Retinal pigment epithelial cell (primary cell): ENCODE data around the gene PLD5.
"Not testable (repeated sequence)": the region's sequence is repeated elsewhere in the genome, so short reads cannot be mapped to it uniquely, and the experiment has no call there.

ENCODE experiments used
- DNase-seq: peaks from one replicate; pipeline ENCODE4 v3.0.0-alpha.2; 2010; ENCODE audit warnings: low read depth
- H3K4me3 ChIP-seq: 2 replicates; pipeline ENCODE4 v1.5.1; 2011; ENCODE audit warnings: mild to moderate bottlenecking, low read length, control low read depth, moderate library complexity
- TF ChIP-seq, protein P1 (sequence below): conservative IDR thresholded peaks from 2 replicates; pipeline ENCODE4 v1.5.1; 2011; ENCODE audit warnings: low read depth, low read length, control low read depth, inconsistent platforms

The PLD5 gene

GRCh38 chr1:242225767-242226573 is 298.5 kb downstream of the PLD5 start:
- no peak for DNase-seq
- TF ChIP-seq, protein P1, sequence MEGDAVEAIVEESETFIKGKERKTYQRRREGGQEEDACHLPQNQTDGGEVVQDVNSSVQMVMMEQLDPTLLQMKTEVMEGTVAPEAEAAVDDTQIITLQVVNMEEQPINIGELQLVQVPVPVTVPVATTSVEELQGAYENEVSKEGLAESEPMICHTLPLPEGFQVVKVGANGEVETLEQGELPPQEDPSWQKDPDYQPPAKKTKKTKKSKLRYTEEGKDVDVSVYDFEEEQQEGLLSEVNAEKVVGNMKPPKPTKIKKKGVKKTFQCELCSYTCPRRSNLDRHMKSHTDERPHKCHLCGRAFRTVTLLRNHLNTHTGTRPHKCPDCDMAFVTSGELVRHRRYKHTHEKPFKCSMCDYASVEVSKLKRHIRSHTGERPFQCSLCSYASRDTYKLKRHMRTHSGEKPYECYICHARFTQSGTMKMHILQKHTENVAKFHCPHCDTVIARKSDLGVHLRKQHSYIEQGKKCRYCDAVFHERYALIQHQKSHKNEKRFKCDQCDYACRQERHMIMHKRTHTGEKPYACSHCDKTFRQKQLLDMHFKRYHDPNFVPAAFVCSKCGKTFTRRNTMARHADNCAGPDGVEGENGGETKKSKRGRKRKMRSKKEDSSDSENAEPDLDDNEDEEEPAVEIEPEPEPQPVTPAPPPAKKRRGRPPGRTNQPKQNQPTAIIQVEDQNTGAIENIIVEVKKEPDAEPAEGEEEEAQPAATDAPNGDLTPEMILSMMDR, result no peak
- H3K4me3 ChIP-seq, result no peak overlapping the region

- DNase-seq, H3K4me3 ChIP-seq: not testable (repeated sequence)
These were observed 299.4 kb downstream of the PLD5 start for GRCh38 chr1:242224878-242225766.

DNA sequence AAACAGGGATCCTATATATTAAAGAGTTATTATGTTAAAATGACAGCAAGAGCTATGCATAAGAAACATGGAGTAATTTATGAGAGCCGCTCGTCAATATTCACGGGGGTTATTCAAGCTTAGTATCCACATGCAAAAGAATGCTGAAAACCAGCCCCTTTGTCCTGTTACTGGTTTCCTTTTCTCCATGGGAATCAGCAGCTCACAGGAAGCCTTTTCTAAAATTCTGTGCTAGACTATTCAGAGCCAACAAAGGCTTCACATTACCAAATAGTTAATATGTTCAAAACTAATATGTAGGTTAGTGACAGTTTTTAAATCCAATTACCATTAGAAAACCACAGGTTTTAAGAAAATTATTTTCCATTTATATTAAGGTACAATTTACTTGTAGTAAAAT is 300.0 kb downstream of the PLD5 start:
- DNase-seq, result no peak
- TF ChIP-seq, protein P1, result no peak
- H3K4me3 ChIP-seq, result no peak overlapping the region

DNA sequence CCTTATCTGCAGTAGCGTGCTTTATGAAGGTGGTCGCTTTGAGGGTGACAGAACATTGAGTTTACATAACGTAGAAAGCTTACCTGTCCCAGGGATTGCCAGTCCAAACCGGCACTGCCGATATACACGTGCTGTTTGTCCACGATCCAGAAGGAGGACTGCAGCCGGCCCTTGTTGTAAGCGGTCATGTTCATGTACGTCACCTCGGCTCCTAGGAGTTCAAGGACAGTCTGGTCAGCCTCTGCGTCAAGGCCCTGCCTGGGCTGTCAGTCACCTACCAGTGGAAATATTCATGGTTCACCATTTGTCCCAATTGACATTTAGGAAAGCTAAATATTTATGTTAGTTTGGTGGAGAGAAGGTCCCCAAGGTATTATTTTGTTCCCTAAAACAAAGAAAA is 304.6 kb downstream of the PLD5 start:
- H3K4me3 ChIP-seq, result no peak overlapping the region
- TF ChIP-seq, protein P1, result no peak

DNA sequence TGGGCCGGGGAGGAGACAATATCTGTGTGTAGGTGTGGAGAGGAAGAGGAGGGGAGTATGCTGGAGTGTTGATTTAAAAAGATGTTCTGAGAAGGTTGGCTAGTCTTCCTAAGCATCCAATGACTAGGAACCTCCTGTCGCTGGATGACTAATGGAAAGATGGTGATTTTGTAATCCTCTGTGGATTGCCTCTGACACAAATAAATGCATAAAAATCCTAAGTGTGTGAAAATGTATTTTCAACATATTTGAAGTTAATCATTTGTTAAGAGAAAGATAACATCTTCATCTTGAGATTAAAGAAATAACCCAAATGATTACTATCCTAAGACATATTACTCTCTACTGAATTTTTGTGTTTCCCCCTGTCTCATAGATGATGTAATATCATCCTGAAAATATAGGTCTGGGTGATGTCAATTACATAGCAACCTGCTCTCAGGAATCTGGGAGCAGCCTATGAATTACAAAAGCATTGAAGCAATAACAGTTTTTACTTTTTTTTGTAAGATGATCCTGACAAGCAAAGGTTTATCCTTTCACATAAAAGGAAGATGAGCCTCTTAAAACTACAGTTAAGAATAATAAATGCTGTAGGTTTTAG is 305.1 kb downstream of the PLD5 start:
- TF ChIP-seq, protein P1, result no peak
- DNase-seq, result no peak
- no peak overlapping the region for H3K4me3 ChIP-seq

More for the DNA sequence above, 304.6 kb downstream of the PLD5 start:
- no peak for DNase-seq

DNA sequence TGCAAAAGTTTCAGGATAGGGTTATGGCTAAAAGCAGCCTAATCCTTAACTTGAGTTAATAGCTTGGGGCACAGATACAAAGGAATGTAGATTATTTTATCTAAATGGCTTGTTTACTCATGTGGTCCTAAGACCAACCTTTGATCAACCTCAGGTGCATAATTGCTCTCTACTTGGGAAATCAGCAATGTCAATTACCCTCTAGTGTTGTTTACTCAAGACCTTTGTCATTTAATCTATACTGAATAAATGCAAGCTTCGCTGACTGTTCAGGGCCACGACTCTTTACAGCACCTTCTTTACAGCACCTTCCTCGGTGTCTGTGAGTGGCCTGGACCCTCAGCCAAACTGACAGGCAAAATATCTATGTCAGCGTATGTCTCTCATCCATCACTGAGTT is 308.1 kb downstream of the PLD5 start:
- no peak for DNase-seq
- no peak overlapping the region for H3K4me3 ChIP-seq
- TF ChIP-seq, protein P1, result no peak

DNA sequence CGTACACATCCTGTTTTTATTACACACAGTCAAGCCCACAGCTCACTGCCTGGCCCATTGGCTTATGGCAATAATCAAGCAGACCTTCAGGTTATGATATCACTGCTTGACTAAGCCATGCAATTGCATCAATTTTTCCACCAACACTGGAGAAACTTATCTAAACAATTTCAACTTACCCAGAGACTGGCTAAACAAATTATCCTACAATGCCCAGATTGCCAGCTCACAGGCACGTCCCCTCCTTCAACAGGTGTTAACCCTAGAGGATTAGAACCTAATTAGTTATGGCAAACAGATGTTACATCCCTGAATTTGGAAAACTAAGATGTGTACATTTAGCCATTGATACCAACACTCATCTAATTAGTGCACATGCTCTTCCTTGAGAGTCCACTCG is 310.0 kb downstream of the PLD5 start:
- H3K4me3 ChIP-seq, DNase-seq: not testable (repeated sequence)

- DNase-seq, H3K4me3 ChIP-seq: not testable (repeated sequence)
These were observed 311.5 kb downstream of the PLD5 start for GRCh38 chr1:242212961-242213360.
